Neural progenitor cell (in vitro differentiated cells): Measurements from ENCODE around the gene NTRK1. TPM values are rescaled to one million over a fixed set of nuclear protein-coding genes. Genes with fewer than 3 reads are reported as not detected.

ENCODE experiments used
- DNase-seq: peaks from one replicate; pipeline ENCODE4 v3.0.0-alpha.2; 2016; ENCODE audit warnings: low spot score
- H2AFZ ChIP-seq: fragments of 200-600 bp; sonication (generic); replicated peaks from 2 replicates; pipeline ENCODE4 v1.6.1; 2016; ENCODE audit warnings: antibody characterized with exemption
- H3F3A ChIP-seq: fragments of 200-600 bp; sonication (generic); 2 replicates; pipeline ENCODE4 v1.6.1; 2016; ENCODE audit warnings: antibody characterized with exemption, low read depth
- H3K27ac ChIP-seq: fragments of 200-600 bp; sonication (generic); 2 replicates; pipeline ENCODE4 v1.5.1; 2016; ENCODE audit warnings: mild to moderate bottlenecking
- H3K27me3 ChIP-seq: fragments of 200-600 bp; sonication (generic); 2 replicates; pipeline ENCODE4 v1.6.1; 2016; ENCODE audit warnings: mild to moderate bottlenecking, moderate library complexity
- H3K36me3 ChIP-seq: fragments of 200-600 bp; sonication (generic); 2 replicates; pipeline ENCODE4 v1.5.1; 2016
- H3K4me1 ChIP-seq: fragments of 200-600 bp; sonication (generic); 2 replicates; pipeline ENCODE4 v1.6.1; 2016; ENCODE audit warnings: mixed run types
- H3K4me2 ChIP-seq: fragments of 200-600 bp; sonication (generic); 2 replicates; pipeline ENCODE4 v1.6.1; 2016
- H3K4me3 ChIP-seq: fragments of 200-600 bp; sonication (generic); 2 replicates; pipeline ENCODE4 v1.5.1; 2016
- H3K79me2 ChIP-seq: fragments of 200-600 bp; sonication (generic); 2 replicates; pipeline ENCODE4 v1.6.1; 2016; ENCODE audit warnings: low read depth
- H3K9ac ChIP-seq: fragments of 200-600 bp; sonication (generic); 2 replicates; pipeline ENCODE4 v1.6.1; 2016
- H3K9me3 ChIP-seq: fragments of 200-600 bp; sonication (generic); 2 replicates; pipeline ENCODE4 v1.5.1; 2016; ENCODE audit warnings: low read depth
- H4K20me1 ChIP-seq: fragments of 200-600 bp; sonication (generic); 2 replicates; pipeline ENCODE4 v1.6.1; 2016; ENCODE audit warnings: low read depth
- H3K27ac Mint-ChIP-seq: 3 replicates; pipeline ENCODE4 v1.8.0; 2021; ENCODE audit warnings: mixed read lengths
- H3K27me3 Mint-ChIP-seq: 2 replicates; pipeline ENCODE4 v1.8.0; 2022; ENCODE audit warnings: low read depth, mild to moderate bottlenecking, inconsistent platforms, moderate library complexity, mixed read lengths; ENCODE audit not compliant: insufficient read depth
- H3K36me3 Mint-ChIP-seq: 3 replicates; pipeline ENCODE4 v1.8.0; 2021; ENCODE audit warnings: mixed read lengths
- H3K4me1 Mint-ChIP-seq: 3 replicates; pipeline ENCODE4 v1.8.0; 2021; ENCODE audit warnings: mixed read lengths
- H3K4me3 Mint-ChIP-seq: 3 replicates; pipeline ENCODE4 v1.8.0; 2021; ENCODE audit warnings: mild to moderate bottlenecking, moderate library complexity, mixed read lengths
- H3K9me3 Mint-ChIP-seq: 3 replicates; pipeline ENCODE4 v1.8.0; 2020; ENCODE audit warnings: mixed read lengths
- CTCF ChIP-seq: fragments of 200-600 bp; sonication (generic); IDR thresholded peaks from 2 replicates; pipeline ENCODE4 v1.5.1; 2017; ENCODE audit warnings: antibody characterized with exemption, mild to moderate bottlenecking
- EZH2 ChIP-seq: fragments of 200-600 bp; sonication (generic); IDR thresholded peaks from 2 replicates; pipeline ENCODE4 v1.6.1; 2017; ENCODE audit warnings: antibody characterized with exemption, mild to moderate bottlenecking, moderate library complexity
- EZH2phosphoT487 ChIP-seq: fragments of 200-600 bp; sonication (generic); IDR thresholded peaks from 2 replicates; pipeline ENCODE4 v1.6.1; 2017; ENCODE audit warnings: antibody characterized with exemption
- total RNA-seq: library from RNA; depleted of rRNA; stranded (reverse); fragments of >200 nt; gene quantifications from 2 replicates; pipeline ENCODE4 v1.2.3, GENCODE V29; 2015; ENCODE audit warnings: low replicate concordance

NTRK1 gene
- total RNA-seq, 1 donor from 2014 or later = not detected

- Mint-ChIP-seq H3K4me1 (peaks cover 13% of the 10 kb centered on the region), H3K27ac (peak overlapping the region; percentile 42), H3K4me3 (no peak overlapping the region), H3K9me3 (no peaks in the 10 kb centered on the region), H3K36me3 (no peaks in the 10 kb centered on the region), H3K27me3 (peaks cover 8% of the 10 kb centered on the region)
- TF ChIP-seq EZH2phosphoT487 (no peak), CTCF (no peak), EZH2 (no peak)
- Histone ChIP-seq H3F3A (no peaks in the 10 kb centered on the region), H3K4me1 (no peaks in the 10 kb centered on the region), H2AFZ (no peak overlapping the region), H3K9ac (no peak overlapping the region), H3K4me3 (no peak overlapping the region), H3K9me3 (no peaks in the 10 kb centered on the region), H3K27ac (no peak overlapping the region), H3K79me2 (no peaks in the 10 kb centered on the region), H4K20me1 (no peaks in the 10 kb centered on the region), H3K4me2 (no peak overlapping the region), H3K27me3 (no peaks in the 10 kb centered on the region), H3K36me3 (no peaks in the 10 kb centered on the region)
- no peak for DNase-seq
Measured at GRCh38 chr1:156904187-156904959, 43.7 kb downstream of the NTRK1 start.

- no peaks in the 10 kb centered on the region for H3K27me3 ChIP-seq
- no peak overlapping the region for H3K4me3 Mint-ChIP-seq
- no peaks in the 10 kb centered on the region for H3K4me1 ChIP-seq
- no peak for TF ChIP-seq EZH2phosphoT487
- TF ChIP-seq EZH2 = no peak
- TF ChIP-seq CTCF = no peak
- DNase-seq = no peak
- no peak overlapping the region for H2AFZ ChIP-seq
- H3K36me3 Mint-ChIP-seq = no peaks in the 10 kb centered on the region
- no peaks in the 10 kb centered on the region for H3K9me3 Mint-ChIP-seq
- H3K4me1 Mint-ChIP-seq = peaks cover 9% of the 10 kb centered on the region
- H3K9ac ChIP-seq = no peak overlapping the region
- peaks cover 8% of the 10 kb centered on the region for H3K27me3 Mint-ChIP-seq
- H3K4me2 ChIP-seq = no peak overlapping the region
- H3K79me2 ChIP-seq = no peaks in the 10 kb centered on the region
- H3F3A ChIP-seq = no peaks in the 10 kb centered on the region
- no peak overlapping the region for H3K27ac Mint-ChIP-seq
- no peaks in the 10 kb centered on the region for H3K9me3 ChIP-seq
- no peaks in the 10 kb centered on the region for H3K36me3 ChIP-seq
- no peak overlapping the region for H3K4me3 ChIP-seq
- H4K20me1 ChIP-seq = no peaks in the 10 kb centered on the region
- H3K27ac ChIP-seq = no peak overlapping the region
Measured at GRCh38 chr1:156905176-156905575, 44.5 kb downstream of the NTRK1 start.

GRCh38 chr1:156905651-156906050 is 45.0 kb downstream of the NTRK1 start:
- Histone ChIP-seq H3K4me3 (no peak overlapping the region), H3K36me3 (no peaks in the 10 kb centered on the region), H3K4me1 (no peaks in the 10 kb centered on the region), H3K79me2 (no peaks in the 10 kb centered on the region), H3K27ac (no peak overlapping the region), H3F3A (no peaks in the 10 kb centered on the region), H3K9me3 (no peaks in the 10 kb centered on the region), H2AFZ (no peak overlapping the region), H3K27me3 (peaks cover 3% of the 10 kb centered on the region), H4K20me1 (no peaks in the 10 kb centered on the region), H3K4me2 (no peak overlapping the region), H3K9ac (no peak overlapping the region)
- DNase-seq = no peak
- Mint-ChIP-seq H3K4me1 (peaks cover 6% of the 10 kb centered on the region), H3K27ac (no peak overlapping the region), H3K4me3 (no peak overlapping the region), H3K27me3 (peaks cover 8% of the 10 kb centered on the region), H3K36me3 (no peaks in the 10 kb centered on the region), H3K9me3 (no peaks in the 10 kb centered on the region)
- no peak for TF ChIP-seq EZH2phosphoT487
- TF ChIP-seq EZH2 = no peak
- no peak for TF ChIP-seq CTCF
